SIG-M5 (cell line): ENCODE measurements around the gene PKP2.

Experiments used
- DNase-seq: peaks from one replicate; lab custom pipeline; 2025; lab: John Stamatoyannopoulos, UW

The PKP2 gene

DNA sequence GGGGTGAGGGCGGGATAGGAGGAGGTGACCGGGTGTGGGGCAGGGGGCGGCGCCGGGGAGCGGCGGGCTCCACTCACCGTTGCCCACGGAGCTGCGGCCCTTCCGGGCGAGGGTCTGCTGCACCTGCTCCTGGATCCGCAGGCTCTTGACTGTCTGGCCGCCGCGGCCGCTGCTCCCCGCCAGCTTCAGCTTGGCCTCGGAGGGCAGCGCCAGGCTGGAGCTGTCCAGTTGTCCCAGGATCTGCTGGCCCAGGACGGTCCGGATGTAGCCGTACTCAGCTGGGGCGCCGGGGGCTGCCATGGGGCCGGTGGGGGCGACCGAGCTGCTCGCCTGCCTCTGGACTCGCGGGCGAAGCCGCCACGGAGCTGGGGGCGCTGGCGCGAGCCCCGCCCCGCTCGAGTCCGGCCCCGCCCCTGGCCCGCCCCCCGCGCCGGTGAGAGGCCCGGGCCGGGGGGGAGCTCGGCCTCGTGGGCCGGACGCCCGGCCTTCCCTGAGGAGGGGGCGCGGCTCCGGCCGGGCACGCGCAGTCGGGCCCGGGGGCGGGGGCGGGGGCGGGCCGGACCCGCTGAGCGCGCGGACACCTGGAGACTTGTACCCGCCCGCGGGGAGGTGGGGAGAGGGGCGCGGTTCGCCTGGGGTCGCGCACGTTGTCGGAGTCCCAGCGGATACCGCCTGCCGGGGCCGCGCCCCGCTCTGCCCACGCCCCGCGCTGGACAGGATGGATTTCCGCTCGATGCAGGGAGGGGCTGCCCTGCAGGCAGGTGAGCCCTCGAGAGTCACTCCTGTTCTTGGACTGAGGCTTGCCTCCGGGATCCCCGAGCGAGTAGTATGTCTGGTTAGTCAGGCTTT, at the start of gene PKP2:
Gene PKP2, minus strand, starts transcription at position 346 of the 849 bp plus-strand sequence. Its CDS starts 46 bp downstream, at position 300.
- no peak for DNase-seq

DNA sequence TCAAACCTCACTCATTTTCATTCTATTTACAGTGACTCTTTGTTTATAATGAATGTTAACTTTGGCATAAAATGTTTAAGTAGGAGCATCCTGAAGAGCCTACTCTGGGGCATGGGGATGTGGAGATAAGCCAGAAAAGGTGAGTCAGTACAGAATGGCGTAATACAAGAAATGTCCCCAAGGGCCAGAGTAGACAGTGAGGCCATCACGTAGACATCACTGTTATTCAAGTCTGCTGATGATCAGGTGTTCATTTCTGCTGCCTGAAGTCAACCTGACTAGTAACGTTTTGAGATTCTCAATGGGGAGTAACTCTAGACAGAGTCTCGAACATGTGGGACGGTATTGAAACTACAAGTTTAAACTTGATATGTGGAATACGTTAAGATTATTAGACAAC, 47.6 kb upstream of the PKP2 start:
- no peak for DNase-seq

DNA sequence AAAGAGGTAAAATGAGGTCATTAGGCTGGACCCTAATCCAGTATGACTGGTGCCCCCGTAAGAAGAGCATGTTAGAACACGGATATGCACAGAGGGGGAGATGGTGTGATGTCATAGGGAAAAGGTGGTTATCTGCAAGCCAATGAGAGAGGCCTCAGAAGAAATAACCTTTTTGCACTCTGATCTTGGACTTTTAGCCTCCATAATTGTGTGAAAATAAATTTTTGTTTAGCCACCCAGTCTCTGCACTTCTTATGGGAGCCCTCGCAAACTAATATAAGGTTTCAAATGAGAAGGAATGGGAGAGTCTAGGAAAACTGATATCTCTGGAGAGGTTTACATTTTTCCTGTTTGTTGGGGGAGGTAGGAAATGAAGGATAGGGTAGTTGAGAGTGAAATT, 43.2 kb upstream of the PKP2 start:
- DNase-seq: no peak

DNA sequence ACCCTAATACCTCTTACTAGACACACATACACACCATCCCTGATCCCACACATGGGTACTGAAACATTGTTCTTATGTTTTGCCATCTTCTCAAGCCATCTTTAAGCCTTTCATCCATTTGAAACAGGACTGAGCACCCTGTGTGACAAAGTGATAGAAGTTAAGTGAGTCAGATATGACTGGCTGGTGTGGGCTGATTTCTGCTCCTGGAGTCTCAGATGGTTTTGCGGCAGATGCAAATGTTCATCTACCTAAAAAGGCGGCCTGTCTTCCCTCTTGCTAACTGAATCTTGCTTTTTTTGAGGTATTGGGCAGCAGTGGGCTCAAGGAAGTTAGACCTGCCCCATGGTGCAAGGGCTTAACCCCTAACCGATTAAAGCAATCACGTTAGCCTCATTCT, 30.4 kb upstream of the PKP2 start:
- DNase-seq: no peak

DNA sequence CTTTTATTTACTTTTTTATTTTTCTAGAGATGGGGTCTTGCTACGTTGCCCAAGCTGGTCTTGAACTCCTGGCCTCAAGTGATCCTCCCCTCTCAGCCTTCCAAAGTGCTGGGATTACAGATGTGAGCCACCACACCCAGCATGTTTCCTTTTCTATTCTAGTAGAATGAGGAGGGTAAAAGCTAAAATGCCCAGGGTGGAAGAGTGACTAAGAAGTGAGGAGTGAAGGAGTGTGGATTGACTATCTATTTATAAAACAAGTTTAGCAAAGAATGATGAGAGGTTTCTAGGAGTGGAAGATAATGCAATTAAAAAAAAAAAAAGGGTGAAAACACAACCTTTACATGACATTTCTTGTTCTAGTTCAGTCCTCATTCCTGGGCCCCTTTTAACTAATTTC, 29.8 kb upstream of the PKP2 start:
- no peak for DNase-seq

DNA sequence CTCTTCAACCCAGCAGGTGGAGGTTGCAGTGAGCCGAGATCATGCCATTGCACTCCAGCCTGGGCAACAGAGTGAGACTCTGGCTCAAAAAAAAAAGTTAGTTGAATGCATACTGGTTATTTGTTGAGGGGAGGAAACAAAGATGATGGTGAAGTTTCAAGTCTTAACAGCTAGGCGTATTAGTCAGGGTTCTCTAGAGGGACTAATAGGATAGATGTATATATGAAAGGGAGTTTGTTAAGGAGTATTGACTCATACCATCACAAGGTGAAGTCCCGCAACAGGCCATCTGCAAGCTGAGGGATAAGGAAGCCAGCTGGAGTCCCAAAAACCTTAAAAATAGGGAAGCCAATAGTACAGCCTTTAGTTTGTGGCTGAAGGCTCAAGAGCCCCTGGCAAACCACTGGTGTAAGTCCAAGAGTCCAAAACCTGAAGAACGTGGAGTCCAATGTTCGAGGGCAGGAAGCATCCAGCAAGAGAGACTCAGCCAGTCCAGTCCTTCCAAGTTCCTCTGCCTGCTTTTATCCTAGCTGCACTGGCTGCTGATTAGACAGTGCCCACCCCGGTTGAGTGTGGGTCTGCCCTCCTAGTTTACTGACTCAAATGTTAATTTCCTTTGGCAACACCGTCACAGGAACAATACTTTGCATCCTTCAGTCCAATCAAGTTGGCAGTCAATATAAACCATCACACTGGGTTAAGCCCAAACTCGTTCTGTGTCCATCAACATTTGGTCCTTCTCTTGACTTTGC, 26.1 kb upstream of the PKP2 start:
- DNase-seq: no peak

DNA sequence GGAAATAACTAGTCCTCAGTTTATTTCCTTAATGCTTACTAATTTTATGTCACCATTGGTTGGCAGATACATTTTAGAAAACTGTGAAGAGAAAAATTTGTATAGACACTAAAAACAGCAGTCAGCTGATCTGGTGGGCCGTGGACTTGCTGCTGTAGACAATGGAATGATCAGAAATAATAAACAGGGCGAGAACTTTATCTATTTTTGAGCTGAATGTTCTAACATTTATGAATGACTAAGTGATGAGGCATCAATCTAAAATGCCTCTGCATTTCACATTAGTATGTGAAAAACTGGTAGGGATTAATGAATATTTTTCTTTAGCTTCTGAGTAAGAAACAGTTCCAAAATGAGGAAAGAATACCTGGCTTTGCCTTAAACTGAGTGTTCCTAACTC, 24.8 kb upstream of the PKP2 start:
- no peak for DNase-seq

DNA sequence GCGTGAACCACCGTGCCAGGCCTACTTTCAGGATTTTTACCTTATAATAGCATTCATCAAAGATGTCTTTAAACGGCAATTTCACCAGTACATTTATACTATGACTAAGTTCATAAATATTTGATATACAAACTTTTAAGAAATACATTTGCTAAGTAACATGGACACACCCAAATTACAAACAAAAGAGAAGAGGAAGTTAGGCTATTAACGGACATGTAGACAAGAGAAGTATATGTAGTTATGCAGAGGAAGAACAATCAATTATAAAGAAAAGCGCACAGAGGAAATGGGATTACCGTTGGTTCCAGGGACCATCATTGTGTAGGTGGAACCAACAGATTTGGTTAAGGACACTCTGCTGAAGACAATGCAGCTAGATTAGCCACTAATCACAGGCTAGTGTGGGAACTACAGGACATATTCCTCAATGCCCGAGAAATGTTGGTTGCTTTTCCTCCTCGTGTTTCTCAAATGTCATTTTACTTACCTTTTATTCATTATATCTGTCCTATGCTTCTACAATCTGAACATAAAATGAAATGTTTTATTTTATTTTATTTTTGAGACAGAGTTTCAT, 24.0 kb upstream of the PKP2 start:
- no peak for DNase-seq

DNA sequence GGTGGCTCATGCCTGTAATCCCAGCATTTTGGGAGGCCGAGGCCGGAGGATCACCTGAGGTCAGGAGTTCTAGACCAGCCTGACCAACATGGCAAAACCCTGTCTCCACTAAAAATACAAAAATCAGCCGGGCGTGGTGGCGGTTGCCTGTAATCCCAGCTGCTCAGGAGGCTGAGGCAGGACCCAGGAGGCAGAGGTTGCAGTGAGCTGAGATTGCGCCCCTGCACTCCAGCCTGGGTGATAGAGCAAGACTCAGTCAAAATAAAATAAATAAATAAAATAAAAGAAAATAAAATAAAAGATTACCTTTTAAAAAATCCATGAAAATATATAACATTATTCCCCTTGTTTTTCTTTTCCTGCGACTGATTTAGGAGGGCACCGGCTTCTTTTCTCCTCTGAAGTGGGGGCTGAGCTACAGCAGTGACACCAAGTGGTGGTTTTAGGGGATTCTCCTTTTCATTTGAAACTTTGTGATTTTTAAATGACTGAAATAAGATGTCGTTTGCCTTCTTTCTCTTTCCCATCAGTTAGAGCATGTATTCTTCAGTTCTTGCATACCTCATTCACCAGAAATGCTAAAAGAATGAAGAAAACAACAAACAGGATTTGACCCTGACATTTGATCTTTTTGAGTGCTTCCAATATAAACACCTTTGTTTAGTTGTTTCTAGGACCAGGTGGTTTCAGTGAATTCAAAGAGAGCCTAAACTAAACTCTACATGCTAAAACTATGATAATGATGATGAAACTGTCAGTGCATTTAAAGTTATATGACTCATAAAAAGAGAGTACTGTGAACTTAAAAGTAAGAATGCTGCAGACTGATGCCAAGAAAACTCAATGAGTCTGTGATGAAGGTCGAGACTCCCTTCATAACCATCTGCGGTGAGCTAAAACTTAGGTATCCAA, 22.6 kb upstream of the PKP2 start:
- DNase-seq: no peak

DNA sequence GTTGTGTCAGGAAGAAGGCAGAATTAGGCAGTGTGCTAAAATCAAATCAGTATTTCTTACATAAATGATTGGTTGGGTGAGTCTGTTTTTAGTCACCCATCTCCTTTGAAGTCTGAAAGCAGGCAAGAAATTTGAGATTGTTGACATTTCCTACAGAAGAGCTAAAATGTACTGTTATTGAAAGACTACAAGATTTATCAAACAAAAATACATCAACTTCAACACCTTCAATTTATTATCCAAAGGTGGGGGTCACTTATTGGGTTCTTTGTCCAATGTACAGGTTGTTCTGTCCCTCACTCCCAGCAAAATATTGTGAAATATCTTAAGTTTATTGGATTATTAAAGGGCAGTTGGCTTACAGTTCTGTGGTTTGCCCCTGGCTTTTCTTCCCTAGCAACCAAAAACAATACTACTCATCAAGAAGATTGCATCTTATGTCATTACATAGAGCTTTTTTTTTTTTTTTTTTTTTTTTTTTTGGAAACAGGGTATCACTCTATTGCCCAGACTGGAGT, 20.6 kb upstream of the PKP2 start:
- DNase-seq: no peak

DNA sequence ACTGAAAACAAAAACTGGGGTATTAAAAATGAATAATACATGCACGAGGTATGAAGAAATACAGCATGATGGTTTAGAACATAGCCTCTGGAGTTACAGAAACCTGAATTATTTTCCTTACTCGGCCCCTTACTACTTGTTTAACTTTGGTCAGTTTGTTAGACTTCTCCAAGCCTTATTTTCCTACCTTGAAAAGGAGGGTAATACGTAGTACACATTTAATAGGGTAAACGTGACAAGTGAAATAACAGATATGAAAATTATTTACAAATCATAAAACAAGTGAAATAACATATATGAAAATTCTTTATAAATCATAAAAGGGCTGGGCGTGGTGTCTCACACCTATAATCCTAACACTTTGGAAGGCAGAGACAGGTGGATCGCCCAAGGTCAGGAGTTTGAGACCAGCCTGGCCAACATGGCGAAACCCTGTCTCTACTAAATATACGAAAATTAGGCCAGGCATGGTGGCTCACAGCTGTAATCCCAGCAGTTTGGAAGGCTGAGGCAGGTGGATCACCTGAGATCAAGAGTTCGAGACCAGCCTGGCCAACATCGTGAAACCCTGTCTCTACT, 11.4 kb upstream of the PKP2 start:
- DNase-seq: no peak

DNA sequence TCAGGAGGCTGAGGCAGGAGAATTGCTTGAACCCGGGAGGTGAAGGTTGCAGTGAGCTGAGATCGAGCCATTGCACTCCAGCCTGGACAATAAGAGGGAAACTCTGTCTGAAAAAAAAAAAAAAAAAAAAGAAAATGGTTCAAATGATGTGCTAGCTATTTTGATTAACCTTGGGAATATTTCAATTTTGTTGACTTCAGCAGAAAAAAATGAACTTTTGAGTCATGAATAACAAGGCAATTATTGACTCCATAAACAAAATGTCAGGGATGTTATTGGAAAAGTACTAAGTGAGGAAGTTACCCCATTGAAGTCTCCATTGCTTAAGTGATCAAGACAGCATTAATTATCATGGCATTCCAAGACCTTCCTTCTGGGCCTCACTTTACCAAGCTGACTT, 10.6 kb upstream of the PKP2 start:
- no peak for DNase-seq

DNA sequence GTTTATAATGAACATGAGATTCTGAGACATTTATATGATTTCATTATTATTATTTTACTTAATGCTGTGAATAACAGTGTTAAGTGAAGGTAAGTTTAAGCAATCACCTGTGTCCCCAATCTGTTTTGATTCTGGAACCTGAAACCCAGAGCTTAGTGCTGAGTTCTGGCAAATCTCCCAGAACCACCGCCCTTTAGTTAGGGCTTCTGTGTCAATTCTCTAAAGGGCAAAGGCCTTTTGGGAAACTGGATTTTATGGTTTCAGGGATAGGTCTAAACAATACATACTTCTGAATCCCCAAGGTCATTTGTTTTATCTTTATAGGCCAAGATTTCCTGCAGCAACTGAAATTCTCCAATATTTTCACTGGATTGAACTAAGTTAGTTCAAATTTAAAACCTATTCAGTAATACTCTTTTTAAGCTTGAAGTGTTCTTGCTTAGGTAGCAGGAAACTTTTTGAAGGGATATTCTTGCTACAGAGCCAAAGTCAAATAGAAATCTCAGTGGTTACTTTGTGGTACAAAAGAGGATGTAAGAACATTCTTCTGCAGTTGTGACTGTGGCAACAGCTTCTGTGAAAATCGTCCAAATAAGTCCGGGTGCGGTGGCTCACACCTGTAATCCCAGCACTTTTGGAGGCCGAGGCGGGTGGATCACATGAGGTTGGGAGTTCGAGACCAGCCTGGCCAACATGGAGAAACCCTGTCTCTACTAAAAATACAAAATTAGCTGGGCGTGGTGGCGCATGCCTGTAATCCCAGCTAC, 10.0 kb upstream of the PKP2 start:
- no peak for DNase-seq

DNA sequence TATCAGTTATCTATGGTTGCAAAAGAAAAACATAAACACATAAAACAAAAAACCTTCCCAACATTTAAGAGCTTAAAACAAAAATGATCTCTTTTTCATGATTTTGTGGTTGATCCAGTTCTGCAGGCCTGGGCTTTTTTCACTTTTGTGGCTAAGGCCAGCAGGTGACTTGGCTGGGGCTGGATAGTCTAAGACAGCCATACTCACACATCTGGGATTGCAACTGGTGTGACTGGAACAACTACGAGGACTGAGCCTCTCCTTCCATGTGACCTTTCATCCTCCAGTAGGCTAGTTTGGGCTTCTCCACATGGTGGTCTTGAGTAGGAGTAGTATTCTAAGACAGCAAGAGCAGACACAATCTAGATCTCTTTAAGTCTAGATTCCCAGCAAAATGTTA, 7.2 kb upstream of the PKP2 start:
- no peak for DNase-seq

DNA sequence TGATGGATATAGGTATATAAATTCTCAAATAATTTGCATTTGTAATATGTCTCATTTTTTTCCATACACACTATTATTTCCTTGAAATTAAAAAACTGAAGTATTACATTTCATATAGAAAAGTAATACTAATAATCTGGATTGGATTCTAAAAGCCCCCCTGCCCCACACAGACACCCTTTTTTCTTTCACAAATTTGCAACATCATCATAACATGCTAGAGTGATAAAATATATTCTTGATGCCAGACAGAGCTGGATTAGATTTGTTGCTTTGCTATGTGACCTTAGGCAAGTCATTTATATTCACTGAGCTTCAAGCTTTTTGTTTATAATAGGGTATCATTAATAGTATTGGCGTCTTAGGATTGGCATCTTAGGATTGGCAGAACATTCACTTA, 6.7 kb upstream of the PKP2 start:
- DNase-seq: no peak

DNA sequence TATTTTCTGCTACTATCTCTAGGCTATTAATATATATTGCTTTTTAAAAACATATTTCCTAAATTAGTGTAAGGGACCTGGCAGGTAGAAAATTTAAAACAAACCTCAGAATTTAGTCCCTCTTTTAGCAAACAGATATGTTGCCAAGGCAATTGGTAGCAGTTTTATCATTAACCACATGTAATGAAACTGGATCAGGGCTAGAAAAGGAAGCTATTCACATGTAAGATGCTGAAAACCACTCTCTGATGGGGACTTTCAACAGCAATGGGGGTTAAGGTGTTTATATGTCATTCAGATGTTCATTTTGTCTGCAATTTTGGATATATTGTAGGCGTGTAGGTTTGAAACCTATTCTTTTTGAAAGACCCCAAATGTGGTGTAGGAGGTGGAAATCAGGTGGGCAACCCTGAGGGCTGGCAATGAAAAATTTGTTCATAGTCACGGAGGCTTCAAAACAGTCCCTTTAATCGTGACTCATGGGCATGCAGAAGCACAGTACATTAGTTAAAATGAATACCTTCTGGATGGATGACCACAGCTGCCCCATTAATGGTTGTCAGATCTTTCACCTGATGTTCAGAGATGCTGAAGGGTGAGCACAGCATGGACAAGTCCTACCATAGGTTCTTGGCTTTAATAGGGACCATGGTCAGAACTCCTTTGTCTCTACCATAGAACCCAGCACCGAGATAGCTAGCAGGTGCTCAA, 5.9 kb upstream of the PKP2 start:
- DNase-seq: no peak

DNA sequence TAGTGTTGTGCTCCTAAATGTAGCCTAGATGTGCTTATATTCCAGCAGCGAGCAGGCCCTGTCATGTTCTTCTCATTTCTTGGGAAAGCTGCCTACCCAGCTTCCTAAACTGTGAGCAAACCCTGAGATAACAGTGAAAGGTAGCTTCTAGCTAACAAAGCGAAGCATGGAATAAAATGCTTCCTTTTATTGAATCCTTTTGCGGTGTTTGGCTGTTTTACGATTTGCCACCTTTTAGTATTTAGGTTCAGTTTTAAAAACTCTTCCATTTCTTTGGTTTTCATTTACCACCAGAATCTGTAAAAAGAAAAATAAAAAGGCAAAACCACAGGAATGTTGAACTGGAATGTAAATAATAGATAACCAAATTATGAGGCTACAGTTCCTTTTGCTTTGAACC, 5.0 kb upstream of the PKP2 start:
- DNase-seq: no peak

DNA sequence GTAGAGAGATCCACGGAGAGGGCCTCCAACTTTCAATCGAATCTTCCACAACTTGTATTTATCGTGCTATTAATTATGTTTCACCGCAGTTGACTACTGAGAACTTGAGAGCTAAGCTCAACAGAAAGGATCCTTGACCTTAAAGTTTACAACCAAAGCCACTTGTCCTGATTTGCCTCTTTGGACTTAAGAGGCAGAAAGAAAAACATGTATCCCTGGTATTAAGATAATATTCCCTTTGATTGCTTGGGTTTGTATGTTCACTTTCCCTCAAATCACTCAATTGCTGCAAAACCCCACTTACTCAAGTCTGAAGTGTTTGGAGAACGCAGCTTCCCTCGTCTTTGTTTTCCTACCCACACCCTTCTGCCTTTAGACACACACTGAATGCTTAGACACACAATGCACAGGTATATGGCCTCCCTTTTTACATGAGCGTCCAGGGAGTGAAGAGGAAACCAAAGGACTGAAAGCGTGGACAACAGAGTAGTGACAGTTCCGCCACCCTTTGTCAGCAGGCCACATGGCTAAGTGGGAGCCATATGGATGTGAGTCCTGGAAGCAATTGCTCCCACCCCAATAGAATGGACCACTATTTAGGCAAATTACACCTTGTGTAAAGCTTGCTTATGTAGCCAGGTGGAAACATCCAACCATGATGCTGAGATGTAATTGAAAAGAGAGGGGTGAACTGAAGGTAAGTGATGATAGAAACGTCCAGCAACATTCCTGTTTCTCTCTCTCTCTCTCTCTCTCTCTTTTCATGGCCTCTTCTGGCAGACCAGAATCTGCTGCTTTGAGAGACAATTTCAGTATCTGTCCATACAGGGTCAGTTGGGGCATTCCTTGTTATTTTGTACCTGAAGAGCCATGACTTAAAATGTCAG, 1.4 kb upstream of the PKP2 start:
- DNase-seq: no peak

DNA sequence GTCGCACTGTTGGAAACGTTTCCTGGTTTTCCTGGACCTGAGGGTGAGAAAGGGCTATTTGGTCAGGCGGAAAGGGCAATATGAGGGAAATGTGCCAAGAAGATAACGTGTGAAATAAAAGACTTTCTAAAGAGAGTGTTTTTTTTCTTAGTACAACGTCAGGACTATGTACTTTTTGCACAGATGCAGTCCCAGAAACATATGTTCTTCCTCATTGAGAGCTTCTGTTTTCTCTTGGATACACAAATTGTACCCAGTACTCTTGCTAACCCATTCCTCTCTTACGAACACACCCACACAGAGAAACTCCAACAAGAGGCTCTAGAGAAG, 669 bp upstream of the PKP2 start:
- no peak for DNase-seq
